GM15510 (cell line): ENCODE measurements around the gene TAS2R7.

ENCODE experiments used
- POLR2A ChIP-seq: IDR thresholded peaks from 3 replicates; pipeline ENCODE4 v1.6.1; 2011; ENCODE audit warnings: borderline replicate concordance; ENCODE audit not compliant: insufficient read length; ENCODE audit errors: extremely low read depth

Gene TAS2R7

DNA sequence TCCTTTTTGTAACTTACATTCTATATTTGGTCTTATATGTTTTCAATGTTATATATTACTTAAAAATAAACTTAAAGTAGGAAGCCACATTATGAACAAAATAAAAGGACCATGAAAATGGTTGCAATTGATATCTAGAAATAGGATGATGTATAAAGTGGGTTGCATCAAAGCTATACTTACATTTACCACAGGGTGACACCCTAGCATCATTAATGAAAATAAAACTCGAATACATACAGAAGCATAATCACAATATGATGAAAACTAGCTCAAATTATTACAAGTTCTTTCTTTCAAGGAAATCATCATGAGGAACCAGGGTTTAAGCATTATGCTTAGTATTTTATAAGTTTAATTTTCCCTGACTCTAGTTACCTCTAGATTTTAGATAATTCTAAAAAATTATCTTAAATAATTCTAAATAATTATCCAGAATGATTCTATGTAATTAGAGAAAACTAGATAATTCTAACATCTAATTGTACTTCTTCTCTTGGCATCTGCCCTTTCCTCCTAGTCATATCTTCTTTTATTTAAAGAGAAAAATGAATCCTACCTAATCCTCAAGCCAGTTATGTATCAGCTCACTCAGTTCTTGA, 31.2 kb downstream of the TAS2R7 start:
- TF ChIP-seq POLR2A = no peak

GRCh38 chr12:10759657-10760056, 42.8 kb downstream of the TAS2R7 start:
- TF ChIP-seq POLR2A = no peak

- no peak for TF ChIP-seq POLR2A
Observed at GRCh38 chr12:10756194-10756593, 46.2 kb downstream of the TAS2R7 start.

GRCh38 chr12:10753059-10753458, 49.4 kb downstream of the TAS2R7 start:
- no peak for TF ChIP-seq POLR2A
